Stimulated activated CD8-positive, alpha-beta memory T cell treated with anti-CD3 and anti-CD28 coated beads, Interleukin-12 subunit alpha, Interleukin-12 subunit beta, amount 100 ng/mL, for 4 hours (primary cell): ENCODE measurements around the gene SLC27A2.

Source experiments
- DNase-seq: peaks from one replicate; pipeline ENCODE4 v3.0.0-alpha.2; 2020; ENCODE audit warnings: low read depth

The SLC27A2 gene

DNA sequence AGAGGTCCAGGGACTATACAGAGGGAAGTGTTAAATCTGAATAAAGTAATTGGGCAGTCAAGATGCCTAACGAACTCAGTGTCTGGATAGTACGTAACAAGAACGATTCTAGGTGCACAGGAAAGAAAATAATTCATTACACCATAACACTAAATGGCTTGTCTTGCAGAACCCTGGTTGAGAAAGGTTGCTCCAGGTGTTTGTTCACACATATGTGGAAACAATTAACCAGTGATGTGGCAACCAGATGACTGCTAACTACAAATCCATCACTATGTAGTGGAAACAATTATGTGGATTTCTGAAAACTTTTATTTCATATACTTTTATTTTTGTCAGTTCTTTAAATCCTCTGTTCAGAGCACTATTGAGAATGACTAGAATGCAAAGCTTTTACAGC lies 93.9 kb downstream of the SLC27A2 start:
- DNase-seq, result no peak

DNA sequence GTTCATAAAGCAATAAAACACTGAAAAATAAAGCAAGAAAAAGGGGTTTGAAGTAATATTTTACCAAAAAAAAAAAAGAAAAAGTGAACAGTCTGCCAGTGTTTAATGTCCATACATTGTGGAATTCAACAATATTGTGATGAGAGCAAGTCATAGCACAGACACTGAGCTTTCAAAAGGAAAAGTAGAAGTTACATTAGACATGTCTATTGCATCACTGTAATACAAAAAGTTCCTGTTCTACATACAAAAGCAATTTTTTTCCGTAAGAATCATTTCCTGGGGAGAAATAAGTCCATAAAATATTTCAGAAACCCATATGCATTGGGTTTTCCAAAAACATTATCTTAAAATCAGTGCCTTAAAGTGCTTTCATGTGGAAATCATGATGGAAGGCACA lies 95.4 kb downstream of the SLC27A2 start:
- no peak for DNase-seq

DNA sequence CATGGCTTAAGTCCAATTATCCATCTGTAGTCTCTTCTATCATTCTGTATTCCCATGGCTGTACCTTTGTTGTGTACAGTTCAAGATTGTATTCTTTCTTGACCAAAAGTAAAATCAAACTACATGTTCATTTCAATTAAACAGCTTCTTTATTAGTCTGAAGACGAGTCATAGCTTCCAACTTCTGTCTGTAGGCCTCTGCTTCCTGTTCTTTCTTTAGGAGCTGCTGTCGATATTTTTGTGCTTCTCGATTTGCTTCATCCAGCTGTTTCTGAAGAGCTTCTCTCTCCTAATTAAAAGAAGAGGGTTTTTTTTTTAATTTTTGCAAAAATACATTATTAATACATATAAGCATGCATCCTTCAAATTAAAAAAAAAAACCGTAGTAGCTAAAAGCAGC lies 96.5 kb downstream of the SLC27A2 start:
- DNase-seq, result no peak

DNA sequence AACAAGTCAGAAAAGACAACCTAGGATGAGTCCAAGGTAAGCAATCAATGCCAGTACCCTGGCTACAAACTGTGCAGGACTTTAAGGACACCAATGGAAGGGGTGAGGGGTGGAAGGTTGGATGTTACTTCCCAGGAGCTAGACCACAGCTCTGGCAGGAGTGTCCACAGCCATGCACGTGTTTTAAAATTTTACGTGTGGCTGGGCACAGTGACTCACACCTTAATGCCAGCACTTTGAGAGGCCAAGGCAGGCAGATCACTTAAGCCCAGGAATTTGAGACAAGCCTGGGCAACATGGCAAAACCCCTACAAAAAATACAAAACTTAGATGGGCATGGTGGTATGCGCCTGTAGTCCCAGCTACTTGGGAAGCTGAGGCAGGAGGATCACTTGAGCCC lies 98.3 kb downstream of the SLC27A2 start:
- no peak for DNase-seq

DNA sequence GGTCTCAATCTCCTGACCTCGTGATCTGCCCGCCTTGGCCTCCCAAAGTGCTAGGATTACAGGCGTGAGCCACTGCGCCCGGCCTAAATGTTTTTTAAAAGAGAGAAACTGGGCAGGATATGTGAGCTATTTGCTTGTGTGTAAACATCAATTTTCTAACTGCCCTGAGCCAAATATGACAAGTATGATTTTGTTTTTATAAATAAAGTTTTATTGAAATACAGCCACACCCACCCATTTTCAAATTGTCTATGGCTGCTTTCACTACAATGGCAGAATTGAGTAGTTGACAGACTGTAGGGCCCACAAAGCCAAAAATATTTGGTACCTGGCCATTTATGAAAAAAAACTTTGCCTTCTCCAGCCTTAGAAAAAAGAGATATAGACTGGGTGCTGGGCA lies 99.4 kb downstream of the SLC27A2 start:
- no peak for DNase-seq
